Nephron (organoid): Measurements from ENCODE around the gene PPM1B.

Experiments used
- H3K27ac Mint-ChIP-seq, 3 experiments: 2 replicates each; pipeline ENCODE4 v1.8.0; 2020; ENCODE audit warnings: mixed read lengths in 3 of 3, mild to moderate bottlenecking in 2 of 3, moderate library complexity in 1 of 3
- H3K27me3 Mint-ChIP-seq: 2 replicates; pipeline ENCODE4 v1.8.0; 2021; ENCODE audit warnings: low read depth, mild to moderate bottlenecking, moderate library complexity, mixed read lengths
- H3K36me3 Mint-ChIP-seq: 2 replicates; pipeline ENCODE4 v1.8.0; 2020; ENCODE audit warnings: low read depth, mixed read lengths
- H3K4me1 Mint-ChIP-seq: 2 replicates; pipeline ENCODE4 v1.8.0; 2020; ENCODE audit warnings: mixed read lengths
- H3K4me3 Mint-ChIP-seq, 3 experiments: 2 replicates each; pipeline ENCODE4 v1.8.0; 2020; ENCODE audit warnings: mild to moderate bottlenecking in 3 of 3, mixed read lengths in 3 of 3, moderate library complexity in 2 of 3
- H3K9me3 Mint-ChIP-seq: 2 replicates; pipeline ENCODE4 v1.8.0; 2020; ENCODE audit warnings: mixed read lengths
- TF ChIP-seq, protein P1 (sequence below), 3 experiments: fragments of 200-600 bp; sonication (generic); IDR thresholded peaks; one replicate each; pipeline ENCODE4 v1.5.0; 2021; ENCODE audit warnings: antibody characterized with exemption in 3 of 3; ENCODE audit not compliant: unreplicated experiment in 3 of 3

The PPM1B gene

DNA sequence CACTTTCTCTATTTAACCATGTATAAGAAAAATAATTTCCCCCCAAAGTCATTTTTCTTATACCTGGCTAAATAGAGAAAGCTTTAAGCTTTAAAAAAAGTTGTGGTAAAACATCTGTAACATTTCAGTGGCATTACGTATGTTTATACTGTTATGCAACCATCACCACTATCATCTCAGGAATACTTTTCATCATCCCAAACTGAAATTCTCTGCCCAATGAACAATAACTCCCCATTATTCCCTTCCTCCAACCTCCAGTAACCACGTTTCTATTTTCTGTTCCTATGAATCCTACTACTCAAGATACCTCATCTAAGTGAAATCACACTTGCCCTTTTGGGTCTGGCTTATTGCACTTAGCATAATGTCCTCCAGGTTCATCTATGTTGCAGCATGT is 104.9 kb downstream of the PPM1B start:
- no peaks in the 10 kb centered on the region for H3K9me3 Mint-ChIP-seq
- no peak overlapping the region for H3K27ac Mint-ChIP-seq
- no peaks in the 10 kb centered on the region for H3K27me3 Mint-ChIP-seq
- H3K4me3 Mint-ChIP-seq = no peak overlapping the region
- TF ChIP-seq, protein P1, sequence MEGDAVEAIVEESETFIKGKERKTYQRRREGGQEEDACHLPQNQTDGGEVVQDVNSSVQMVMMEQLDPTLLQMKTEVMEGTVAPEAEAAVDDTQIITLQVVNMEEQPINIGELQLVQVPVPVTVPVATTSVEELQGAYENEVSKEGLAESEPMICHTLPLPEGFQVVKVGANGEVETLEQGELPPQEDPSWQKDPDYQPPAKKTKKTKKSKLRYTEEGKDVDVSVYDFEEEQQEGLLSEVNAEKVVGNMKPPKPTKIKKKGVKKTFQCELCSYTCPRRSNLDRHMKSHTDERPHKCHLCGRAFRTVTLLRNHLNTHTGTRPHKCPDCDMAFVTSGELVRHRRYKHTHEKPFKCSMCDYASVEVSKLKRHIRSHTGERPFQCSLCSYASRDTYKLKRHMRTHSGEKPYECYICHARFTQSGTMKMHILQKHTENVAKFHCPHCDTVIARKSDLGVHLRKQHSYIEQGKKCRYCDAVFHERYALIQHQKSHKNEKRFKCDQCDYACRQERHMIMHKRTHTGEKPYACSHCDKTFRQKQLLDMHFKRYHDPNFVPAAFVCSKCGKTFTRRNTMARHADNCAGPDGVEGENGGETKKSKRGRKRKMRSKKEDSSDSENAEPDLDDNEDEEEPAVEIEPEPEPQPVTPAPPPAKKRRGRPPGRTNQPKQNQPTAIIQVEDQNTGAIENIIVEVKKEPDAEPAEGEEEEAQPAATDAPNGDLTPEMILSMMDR (IDR thresholded peaks at IDR 0.05; ENCODE audit: unreplicated experiment in 3 of 3) = no peak
- H3K4me1 Mint-ChIP-seq = peaks cover 4% of the 10 kb centered on the region
- no peaks in the 10 kb centered on the region for H3K36me3 Mint-ChIP-seq

DNA sequence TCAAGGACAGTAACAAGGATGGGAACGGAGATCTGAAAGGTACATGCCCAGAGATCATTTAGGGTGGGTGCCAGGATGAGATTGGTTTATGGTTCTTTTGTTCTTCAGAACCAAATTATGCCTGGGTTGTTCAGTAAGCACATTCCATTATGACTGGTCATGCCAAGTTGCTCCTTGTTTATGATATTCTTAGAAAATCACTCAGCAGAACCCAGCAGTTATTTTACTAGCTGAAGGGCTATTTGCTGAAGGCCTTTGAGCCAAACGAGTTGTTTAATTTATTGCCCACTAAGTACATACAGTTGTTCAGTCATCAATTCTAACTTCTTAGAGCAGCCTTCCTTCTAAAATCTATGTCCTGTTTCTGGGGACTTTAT is 107.2 kb downstream of the PPM1B start:
- no peaks in the 10 kb centered on the region for H3K27me3 Mint-ChIP-seq
- TF ChIP-seq, protein P1 (IDR thresholded peaks at IDR 0.05; ENCODE audit: unreplicated experiment in 3 of 3) = no peak
- no peaks in the 10 kb centered on the region for H3K36me3 Mint-ChIP-seq
- peak overlapping the region; percentile 70 to 97 (median 95) for H3K27ac Mint-ChIP-seq
- peak overlapping the region; percentile 77 to 86 (median 79) for H3K4me3 Mint-ChIP-seq
- no peaks in the 10 kb centered on the region for H3K9me3 Mint-ChIP-seq
- peaks cover 4% of the 10 kb centered on the region for H3K4me1 Mint-ChIP-seq

DNA sequence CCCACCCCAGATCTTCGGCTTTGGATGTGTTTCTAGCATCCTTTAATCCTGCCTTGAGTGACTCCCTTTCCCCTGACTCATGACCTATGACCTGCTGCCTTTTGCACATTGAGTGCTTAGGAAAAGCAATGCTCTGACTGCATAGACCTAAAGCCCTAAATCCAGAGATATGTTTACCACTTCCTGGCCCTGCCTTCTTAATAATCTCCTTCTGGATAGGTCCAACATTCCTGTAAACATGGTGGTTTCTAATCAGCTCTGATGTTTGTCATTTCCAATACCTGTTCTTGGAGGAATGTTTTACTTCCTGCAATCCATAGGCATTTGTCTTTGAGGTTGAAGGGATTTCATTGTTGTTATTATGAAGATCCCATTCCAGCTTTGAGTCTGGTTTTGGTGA is 108.9 kb downstream of the PPM1B start:
- Mint-ChIP-seq H3K4me1 (peaks cover 4% of the 10 kb centered on the region), H3K4me3 (peak overlapping the region; percentile 77 to 86 (median 79)), H3K27ac (peak overlapping the region; percentile 30 to 97 (median 70)), H3K36me3 (no peaks in the 10 kb centered on the region), H3K9me3 (no peaks in the 10 kb centered on the region), H3K27me3 (no peaks in the 10 kb centered on the region)
- TF ChIP-seq, protein P1 (IDR thresholded peaks at IDR 0.05; ENCODE audit: unreplicated experiment in 3 of 3) = no peak

DNA sequence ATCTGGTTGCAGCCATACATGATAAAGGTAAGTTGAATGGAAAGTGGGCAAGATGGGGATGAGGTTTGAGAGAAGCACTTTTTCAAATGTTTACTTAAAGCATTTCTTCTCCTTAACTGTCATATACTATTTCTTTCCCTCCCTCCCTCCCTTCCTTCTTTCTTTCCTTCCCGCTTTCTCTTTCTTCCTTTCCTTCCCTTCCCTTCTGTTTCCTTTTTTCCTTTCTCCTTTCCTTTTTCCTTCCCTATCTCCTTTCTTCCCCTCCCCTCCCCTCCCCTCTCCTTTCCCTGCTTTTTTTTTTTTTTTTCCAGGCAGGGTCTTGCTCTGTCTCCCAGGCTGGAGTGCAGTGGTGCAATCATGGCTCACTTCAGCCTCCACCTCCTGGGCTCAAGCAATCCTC is 112.2 kb downstream of the PPM1B start:
- TF ChIP-seq, protein P1 (IDR thresholded peaks at IDR 0.05; ENCODE audit: unreplicated experiment in 3 of 3) = no peak
- H3K27ac Mint-ChIP-seq = no peak overlapping the region
- H3K9me3 Mint-ChIP-seq = no peaks in the 10 kb centered on the region
- H3K4me1 Mint-ChIP-seq = peaks cover 4% of the 10 kb centered on the region
- H3K4me3 Mint-ChIP-seq = no peak overlapping the region
- no peaks in the 10 kb centered on the region for H3K36me3 Mint-ChIP-seq
- H3K27me3 Mint-ChIP-seq = no peaks in the 10 kb centered on the region
